SH-SY5Y (cell line): ENCODE measurements around the gene HSPB7.

Experiments
- GATA2 ChIP-seq: IDR thresholded peaks from 2 replicates; pipeline ENCODE4 v1.6.1; 2011; ENCODE audit warnings: mild to moderate bottlenecking, low read depth, low read length
- GATA3 ChIP-seq: IDR thresholded peaks from 2 replicates; pipeline ENCODE4 v1.6.1; 2011; ENCODE audit warnings: low read depth, mild to moderate bottlenecking, low read length, moderate library complexity

Gene HSPB7

DNA sequence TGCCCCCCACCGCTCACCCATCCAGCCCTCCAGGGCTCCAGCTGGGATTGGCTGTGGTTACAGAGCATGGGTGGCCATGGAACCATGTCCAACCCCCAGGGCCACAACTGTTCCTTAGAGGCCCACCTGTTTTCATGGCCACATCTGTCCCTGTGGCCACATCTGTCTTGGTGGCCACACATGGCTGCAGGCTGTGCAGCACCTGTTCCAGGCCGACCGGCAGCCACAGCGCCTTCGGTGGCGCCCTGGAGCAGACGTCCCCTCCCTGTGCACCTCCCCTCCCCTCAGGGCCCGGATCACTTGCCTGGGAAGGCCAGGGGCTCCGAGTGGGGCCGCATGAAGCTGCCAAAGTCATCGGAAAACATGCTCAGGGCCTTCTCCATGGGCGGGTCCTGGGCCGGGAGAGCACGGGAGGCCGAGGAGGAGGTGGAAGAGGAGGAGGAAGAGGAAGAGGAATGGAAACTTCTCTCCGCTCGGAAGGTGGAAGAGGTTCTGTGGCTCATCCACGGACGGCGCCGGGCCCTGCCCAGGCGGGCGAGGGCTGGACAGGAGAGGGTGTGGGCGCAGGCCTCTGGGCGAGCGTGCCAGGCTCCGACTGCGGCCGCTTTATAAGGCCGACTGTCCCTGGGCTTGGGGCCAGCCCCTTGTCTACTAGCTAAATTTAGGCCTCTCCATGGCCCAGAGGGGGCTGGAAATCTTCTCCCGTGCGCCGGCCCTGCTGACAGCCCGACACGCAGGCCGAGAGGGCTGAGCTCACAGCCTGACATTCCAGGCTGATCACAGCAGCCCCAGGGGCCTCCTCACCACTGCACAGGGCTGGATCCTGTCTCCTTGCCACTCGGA, at the start of gene HSPB7:
Gene HSPB7, minus strand, starts transcription at position 583 of the 843 bp plus-strand sequence. Its CDS starts 80 bp downstream, at position 503.
- TF ChIP-seq GATA3 (no peak), GATA2 (no peak)

DNA sequence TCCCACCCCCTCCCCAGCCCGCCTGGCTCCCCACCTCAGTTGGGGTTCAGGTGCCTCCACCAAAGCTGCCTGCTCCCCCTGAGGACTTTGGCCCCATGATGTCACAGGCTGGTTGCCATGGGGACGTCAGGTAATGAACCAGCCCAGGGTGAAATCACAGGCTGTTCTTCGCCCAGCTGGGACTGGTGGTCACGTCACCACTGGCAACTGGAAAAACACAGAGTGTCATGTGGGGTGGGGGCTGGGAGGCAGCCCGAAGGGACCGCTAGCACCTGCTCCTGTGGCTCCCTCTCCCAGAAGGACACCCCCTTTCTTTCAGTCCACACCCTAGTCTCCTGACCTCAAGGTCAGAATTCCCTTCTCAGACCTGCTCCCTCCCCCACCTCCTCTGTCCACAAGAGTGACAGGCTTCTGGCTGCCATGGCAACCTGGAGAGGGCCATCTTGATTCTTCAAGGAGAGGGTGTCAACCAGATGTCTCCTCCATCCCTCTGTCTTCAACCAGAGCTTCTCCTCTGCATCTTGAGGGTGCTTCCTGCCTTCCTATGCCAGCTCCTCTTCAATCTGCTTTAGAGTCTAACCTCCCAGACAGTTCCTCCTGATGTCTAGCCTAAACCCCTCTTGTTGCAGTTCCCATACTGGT, 49.4 kb upstream of the HSPB7 start:
- no peak for TF ChIP-seq GATA2
- no peak for TF ChIP-seq GATA3

GRCh38 chr1:16066245-16066644, 48.4 kb upstream of the HSPB7 start:
- TF ChIP-seq GATA2 (no peak), GATA3 (no peak)

DNA sequence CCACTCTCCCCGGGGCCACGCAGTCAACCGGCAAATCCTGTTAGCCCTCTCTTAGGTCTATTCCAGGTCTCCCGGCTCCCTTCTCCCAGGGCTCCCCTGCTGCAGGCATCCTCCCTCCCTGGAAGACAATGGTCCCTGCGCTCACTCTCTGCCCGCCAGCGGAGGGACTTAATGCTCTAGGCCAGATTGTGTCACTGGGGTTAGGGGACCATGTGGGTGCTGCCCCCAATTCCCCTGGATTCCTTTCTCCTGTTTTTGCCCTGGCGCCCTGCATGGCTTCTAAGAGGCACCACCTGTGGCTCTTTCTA, 47.4 kb upstream of the HSPB7 start:
- TF ChIP-seq GATA2 (no peak), GATA3 (no peak)

- TF ChIP-seq GATA3 (no peak), GATA2 (no peak)
Observed at GRCh38 chr1:16064536-16065268, 46.9 kb upstream of the HSPB7 start.

- no peak for TF ChIP-seq GATA3
- TF ChIP-seq GATA2, result no peak
Observed at GRCh38 chr1:16063921-16064320, 46.1 kb upstream of the HSPB7 start.

GRCh38 chr1:16063226-16063829, 45.5 kb upstream of the HSPB7 start:
- TF ChIP-seq GATA3 (no peak), GATA2 (no peak)

DNA sequence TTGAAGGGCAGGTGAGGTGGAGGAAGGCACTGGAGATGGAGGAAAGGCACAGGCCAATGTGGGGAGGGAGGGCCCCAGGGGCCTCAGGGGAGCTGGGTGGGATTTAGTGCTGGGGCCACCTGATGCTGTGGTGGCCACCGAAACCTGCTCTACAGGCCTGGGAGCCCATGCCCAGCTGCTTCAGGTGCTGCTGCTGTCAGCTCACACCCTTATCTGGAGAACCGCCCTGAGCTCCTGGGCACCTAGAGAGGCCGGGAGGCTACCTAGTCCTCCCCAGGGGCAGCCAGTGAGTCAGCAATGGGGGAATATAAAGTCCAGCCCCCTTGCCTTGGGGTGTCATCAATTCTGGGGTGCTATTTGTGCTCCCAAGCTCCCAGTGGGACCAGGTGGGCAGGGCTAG, 43.4 kb upstream of the HSPB7 start:
- no peak for TF ChIP-seq GATA3
- no peak for TF ChIP-seq GATA2

DNA sequence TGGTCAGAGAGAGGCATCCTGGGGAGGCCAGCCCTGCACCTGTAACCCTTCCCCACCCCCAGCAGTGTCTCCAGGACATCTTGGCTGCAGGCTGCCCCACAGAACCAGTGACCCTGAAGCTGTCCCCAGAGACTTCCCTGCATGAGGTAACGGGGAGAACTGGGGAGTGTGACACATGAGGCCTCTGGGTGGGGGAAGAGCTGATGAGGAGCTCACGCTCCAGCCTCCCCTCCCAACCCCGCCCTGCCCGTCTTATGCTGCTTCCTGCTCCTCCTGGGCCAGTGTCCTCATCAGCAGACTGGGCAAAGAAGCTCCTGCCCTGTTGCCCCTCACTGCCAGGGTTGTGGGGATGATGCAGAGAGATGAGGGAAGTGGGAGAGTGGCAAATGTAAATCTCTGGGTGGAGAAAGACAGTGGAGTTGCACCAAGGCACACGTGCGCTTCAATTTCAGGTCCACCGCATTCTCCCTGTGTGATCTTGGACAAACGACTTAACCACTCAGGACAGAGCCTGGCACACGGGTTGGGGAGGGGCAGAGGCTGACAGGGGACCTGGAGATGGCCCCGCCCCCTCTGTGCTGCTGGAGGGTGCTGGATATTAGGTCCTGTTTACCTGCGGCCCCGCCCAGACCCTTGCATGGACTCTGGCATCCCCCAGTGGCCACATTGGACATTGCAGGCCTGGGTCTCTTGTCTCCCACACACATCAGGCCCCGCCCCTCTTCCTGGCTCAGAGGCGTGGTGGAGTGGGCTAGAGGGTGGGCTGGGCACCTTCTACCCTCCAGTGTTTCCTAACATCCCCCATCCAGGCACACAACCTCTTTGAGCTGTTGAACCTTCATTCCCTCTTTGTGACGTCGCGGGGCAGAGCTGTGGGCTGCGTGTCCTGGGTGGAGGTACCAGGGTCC, 38.0 kb upstream of the HSPB7 start:
- no peak for TF ChIP-seq GATA3
- no peak for TF ChIP-seq GATA2

- TF ChIP-seq GATA2 (no peak), GATA3 (no peak)
Observed at GRCh38 chr1:16054598-16055540, 37.0 kb upstream of the HSPB7 start.

- TF ChIP-seq GATA3, result no peak
- no peak for TF ChIP-seq GATA2
Observed at GRCh38 chr1:16053781-16054502, 36.1 kb upstream of the HSPB7 start.

DNA sequence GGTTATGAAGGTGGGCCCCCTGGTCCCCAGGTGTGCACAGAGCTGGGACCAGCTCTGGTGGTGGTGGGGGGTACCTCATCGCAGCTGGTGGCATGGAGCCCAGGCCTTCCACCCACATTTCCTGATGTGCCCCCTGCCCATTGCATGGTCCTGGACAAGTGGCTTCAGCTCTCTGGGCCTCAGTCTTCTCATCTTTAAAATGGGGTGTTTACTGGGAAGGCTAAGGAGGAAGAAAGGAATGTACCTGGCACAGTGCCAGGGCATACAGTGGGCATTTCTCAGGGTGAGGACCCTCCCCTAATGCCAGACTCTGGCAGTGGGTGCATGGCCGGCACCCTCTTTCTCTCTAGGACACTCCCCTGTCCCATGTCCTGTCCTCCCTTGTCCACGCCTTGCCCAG, 33.2 kb upstream of the HSPB7 start:
- TF ChIP-seq GATA2 (no peak), GATA3 (no peak)
